Neural cell (in vitro differentiated cells): Measurements from ENCODE around the gene POSTN. TPM values are rescaled to one million over a fixed set of nuclear protein-coding genes. Genes with fewer than 3 reads are reported as not detected.
"Not testable (repeated sequence)": the region's sequence is repeated elsewhere in the genome, so short reads cannot be mapped to it uniquely, and the experiment has no call there.

Experiments
- H2AFZ ChIP-seq: fragments of 200-600, 300-800 bp; sonication (generic), shearing (Covaris generic); 2 replicates; pipeline ENCODE4 v1.6.0; 2014; ENCODE audit warnings: low read depth, mild to moderate bottlenecking, antibody characterized with exemption, low read length, moderate library complexity
- H3F3A ChIP-seq: fragments of 200-600 bp; shearing (Covaris generic); 2 replicates; pipeline ENCODE4 v1.6.1; 2016; ENCODE audit warnings: mild to moderate bottlenecking, moderate library complexity, mixed read lengths, antibody characterized with exemption, low read length; ENCODE audit not compliant: insufficient read depth, poor library complexity, severe bottlenecking
- H3K27ac ChIP-seq: fragments of 200-600, 300-800 bp; sonication (generic), shearing (Covaris generic); 2 replicates; pipeline ENCODE4 v1.5.1; 2014; ENCODE audit warnings: mild to moderate bottlenecking, low read length, moderate library complexity
- H3K27me3 ChIP-seq: fragments of 300-800, 200-600 bp; sonication (generic), shearing (Covaris generic); 2 replicates; pipeline ENCODE4 v1.6.0; 2014; ENCODE audit warnings: mild to moderate bottlenecking, low read depth, low read length, moderate library complexity; ENCODE audit not compliant: insufficient read depth
- H3K36me3 ChIP-seq: fragments of 300-800, 200-600 bp; sonication (generic), shearing (Covaris generic); 2 replicates; pipeline ENCODE4 v1.5.1; 2014; ENCODE audit warnings: mild to moderate bottlenecking, antibody characterized with exemption, low read length, moderate library complexity; ENCODE audit not compliant: insufficient read depth
- H3K4me2 ChIP-seq: fragments of 300-800, 200-600 bp; sonication (generic), shearing (Covaris generic); 2 replicates; pipeline ENCODE4 v1.6.0; 2014; ENCODE audit warnings: mild to moderate bottlenecking, low read length
- H3K4me3 ChIP-seq: fragments of 300-800, 200-600 bp; sonication (generic), shearing (Covaris generic); 2 replicates; pipeline ENCODE4 v1.5.1; 2014; ENCODE audit warnings: mild to moderate bottlenecking, low read length, moderate library complexity
- H3K79me2 ChIP-seq: fragments of 200-600 bp; shearing (Covaris generic); replicated peaks from 2 replicates; pipeline ENCODE4 v1.6.0; 2014; ENCODE audit warnings: mild to moderate bottlenecking, low read length, moderate library complexity; ENCODE audit not compliant: insufficient read depth
- H3K9ac ChIP-seq: fragments of 300-800, 200-600 bp; sonication (generic), shearing (Covaris generic); 2 replicates; pipeline ENCODE4 v1.6.1; 2016; ENCODE audit warnings: mild to moderate bottlenecking, low read length, mixed read lengths
- H3K9me2 ChIP-seq: fragments of 200-600 bp; shearing (Covaris generic); 2 replicates; pipeline ENCODE4 v1.6.1; 2016; ENCODE audit warnings: mild to moderate bottlenecking, low read length, mixed read lengths; ENCODE audit not compliant: insufficient read depth
- H3K9me3 ChIP-seq: fragments of 200-600, 300-800 bp; sonication (generic), shearing (Covaris generic); 2 replicates; pipeline ENCODE4 v1.6.1; 2016; ENCODE audit warnings: mild to moderate bottlenecking, mixed run types, low read length, moderate library complexity, mixed read lengths
- H4K20me1 ChIP-seq: fragments of 200-600 bp; shearing (Covaris generic); 2 replicates; pipeline ENCODE4 v1.6.1; 2016; ENCODE audit warnings: mild to moderate bottlenecking, mixed run types; ENCODE audit not compliant: insufficient read depth
- EP300 ChIP-seq: fragments of 450-650 bp; conservative IDR thresholded peaks from 2 replicates; pipeline ENCODE4 v1.6.1; 2014; ENCODE audit warnings: antibody characterized with exemption, mild to moderate bottlenecking, moderate library complexity; ENCODE audit not compliant: poor library complexity, severe bottlenecking
- EZH2 ChIP-seq: fragments of 200-600, 300-800 bp; shearing (Covaris generic), sonication (generic); IDR thresholded peaks from 2 replicates; pipeline ENCODE4 v1.6.1; 2014; ENCODE audit warnings: antibody characterized with exemption, low read length, borderline replicate concordance, mild to moderate bottlenecking; ENCODE audit not compliant: insufficient read depth, poor library complexity, severe bottlenecking
- MXI1 ChIP-seq: fragments of 450-650 bp; conservative IDR thresholded peaks from 2 replicates; pipeline ENCODE4 v1.6.1; 2014; ENCODE audit warnings: antibody characterized with exemption, mild to moderate bottlenecking; ENCODE audit not compliant: poor library complexity, severe bottlenecking
- POLR2AphosphoS5 ChIP-seq: IDR thresholded peaks from 2 replicates; pipeline ENCODE4 v1.6.1; 2012
- RAD21 ChIP-seq: fragments of 450-650 bp; conservative IDR thresholded peaks from 2 replicates; pipeline ENCODE4 v1.6.1; 2014; ENCODE audit warnings: antibody characterized with exemption, mild to moderate bottlenecking, moderate library complexity
- SMC3 ChIP-seq: fragments of 450-650 bp; conservative IDR thresholded peaks from 2 replicates; pipeline ENCODE4 v1.6.1; 2014; ENCODE audit warnings: antibody characterized with exemption, mild to moderate bottlenecking, moderate library complexity; ENCODE audit not compliant: poor library complexity
- TAF1 ChIP-seq: IDR thresholded peaks from 2 replicates; pipeline ENCODE4 v1.6.1; 2012; ENCODE audit warnings: low read depth
- polyA plus RNA-seq: library from polyadenylated mRNA; depleted of rRNA; stranded (reverse); fragments of >200 nt; gene quantifications from 2 replicates; pipeline ENCODE4 v1.2.3, GENCODE V29; 2014
- TF ChIP-seq, protein P1 (sequence below): IDR thresholded peaks from 2 replicates; pipeline ENCODE4 v1.6.1; 2012; ENCODE audit warnings: borderline replicate concordance
- TF ChIP-seq, protein P2 (sequence below): fragments of 450-650 bp; IDR thresholded peaks from 2 replicates; pipeline ENCODE4 v1.5.1; 2014; ENCODE audit warnings: antibody characterized with exemption, mild to moderate bottlenecking, moderate library complexity; ENCODE audit not compliant: poor library complexity, severe bottlenecking

Gene POSTN
- polyA plus RNA-seq, 1 donor from 2014 or later = 1.8 TPM

DNA sequence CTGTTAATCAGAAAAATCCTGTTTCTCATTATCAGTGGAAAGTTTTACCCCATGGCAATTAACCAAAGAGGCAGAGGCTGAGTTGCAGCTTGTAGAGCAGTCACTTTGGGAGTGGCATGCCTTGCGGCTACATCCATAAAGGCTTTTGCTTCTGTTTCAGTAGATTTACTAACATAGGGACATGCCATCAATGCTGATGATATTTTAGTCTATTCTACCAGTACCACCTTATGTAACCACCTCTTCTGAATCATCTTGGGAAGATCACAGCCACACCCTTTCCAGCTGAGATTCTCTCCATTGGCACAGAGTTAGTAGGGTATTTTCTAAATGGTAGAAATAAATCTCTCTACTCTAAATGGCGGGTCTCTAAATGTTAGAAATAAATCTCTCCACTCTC lies 37.5 kb downstream of the POSTN start:
- no peaks in the 10 kb centered on the region for H3K36me3 ChIP-seq
- no peaks in the 10 kb centered on the region for H3K27me3 ChIP-seq
- no peaks in the 10 kb centered on the region for H3K9me2 ChIP-seq
- no peak overlapping the region for H3K4me2 ChIP-seq
- H3F3A ChIP-seq = no peaks in the 10 kb centered on the region
- no peak overlapping the region for H2AFZ ChIP-seq
- no peaks in the 10 kb centered on the region for H3K9me3 ChIP-seq
- H3K4me3 ChIP-seq = no peak overlapping the region
- no peaks in the 10 kb centered on the region for H4K20me1 ChIP-seq
- H3K9ac ChIP-seq = no peak overlapping the region
- H3K79me2 ChIP-seq = no peaks in the 10 kb centered on the region
- TF ChIP-seq RAD21 (no peak), MXI1 (no peak), EZH2 (no peak), TAF1 (no peak), POLR2AphosphoS5 (no peak), EP300 (no peak), SMC3 (no peak)
- TF ChIP-seq, protein P1, sequence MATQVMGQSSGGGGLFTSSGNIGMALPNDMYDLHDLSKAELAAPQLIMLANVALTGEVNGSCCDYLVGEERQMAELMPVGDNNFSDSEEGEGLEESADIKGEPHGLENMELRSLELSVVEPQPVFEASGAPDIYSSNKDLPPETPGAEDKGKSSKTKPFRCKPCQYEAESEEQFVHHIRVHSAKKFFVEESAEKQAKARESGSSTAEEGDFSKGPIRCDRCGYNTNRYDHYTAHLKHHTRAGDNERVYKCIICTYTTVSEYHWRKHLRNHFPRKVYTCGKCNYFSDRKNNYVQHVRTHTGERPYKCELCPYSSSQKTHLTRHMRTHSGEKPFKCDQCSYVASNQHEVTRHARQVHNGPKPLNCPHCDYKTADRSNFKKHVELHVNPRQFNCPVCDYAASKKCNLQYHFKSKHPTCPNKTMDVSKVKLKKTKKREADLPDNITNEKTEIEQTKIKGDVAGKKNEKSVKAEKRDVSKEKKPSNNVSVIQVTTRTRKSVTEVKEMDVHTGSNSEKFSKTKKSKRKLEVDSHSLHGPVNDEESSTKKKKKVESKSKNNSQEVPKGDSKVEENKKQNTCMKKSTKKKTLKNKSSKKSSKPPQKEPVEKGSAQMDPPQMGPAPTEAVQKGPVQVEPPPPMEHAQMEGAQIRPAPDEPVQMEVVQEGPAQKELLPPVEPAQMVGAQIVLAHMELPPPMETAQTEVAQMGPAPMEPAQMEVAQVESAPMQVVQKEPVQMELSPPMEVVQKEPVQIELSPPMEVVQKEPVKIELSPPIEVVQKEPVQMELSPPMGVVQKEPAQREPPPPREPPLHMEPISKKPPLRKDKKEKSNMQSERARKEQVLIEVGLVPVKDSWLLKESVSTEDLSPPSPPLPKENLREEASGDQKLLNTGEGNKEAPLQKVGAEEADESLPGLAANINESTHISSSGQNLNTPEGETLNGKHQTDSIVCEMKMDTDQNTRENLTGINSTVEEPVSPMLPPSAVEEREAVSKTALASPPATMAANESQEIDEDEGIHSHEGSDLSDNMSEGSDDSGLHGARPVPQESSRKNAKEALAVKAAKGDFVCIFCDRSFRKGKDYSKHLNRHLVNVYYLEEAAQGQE = no peak
- TF ChIP-seq, protein P2, sequence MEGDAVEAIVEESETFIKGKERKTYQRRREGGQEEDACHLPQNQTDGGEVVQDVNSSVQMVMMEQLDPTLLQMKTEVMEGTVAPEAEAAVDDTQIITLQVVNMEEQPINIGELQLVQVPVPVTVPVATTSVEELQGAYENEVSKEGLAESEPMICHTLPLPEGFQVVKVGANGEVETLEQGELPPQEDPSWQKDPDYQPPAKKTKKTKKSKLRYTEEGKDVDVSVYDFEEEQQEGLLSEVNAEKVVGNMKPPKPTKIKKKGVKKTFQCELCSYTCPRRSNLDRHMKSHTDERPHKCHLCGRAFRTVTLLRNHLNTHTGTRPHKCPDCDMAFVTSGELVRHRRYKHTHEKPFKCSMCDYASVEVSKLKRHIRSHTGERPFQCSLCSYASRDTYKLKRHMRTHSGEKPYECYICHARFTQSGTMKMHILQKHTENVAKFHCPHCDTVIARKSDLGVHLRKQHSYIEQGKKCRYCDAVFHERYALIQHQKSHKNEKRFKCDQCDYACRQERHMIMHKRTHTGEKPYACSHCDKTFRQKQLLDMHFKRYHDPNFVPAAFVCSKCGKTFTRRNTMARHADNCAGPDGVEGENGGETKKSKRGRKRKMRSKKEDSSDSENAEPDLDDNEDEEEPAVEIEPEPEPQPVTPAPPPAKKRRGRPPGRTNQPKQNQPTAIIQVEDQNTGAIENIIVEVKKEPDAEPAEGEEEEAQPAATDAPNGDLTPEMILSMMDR = no peak
- no peak overlapping the region for H3K27ac ChIP-seq

DNA sequence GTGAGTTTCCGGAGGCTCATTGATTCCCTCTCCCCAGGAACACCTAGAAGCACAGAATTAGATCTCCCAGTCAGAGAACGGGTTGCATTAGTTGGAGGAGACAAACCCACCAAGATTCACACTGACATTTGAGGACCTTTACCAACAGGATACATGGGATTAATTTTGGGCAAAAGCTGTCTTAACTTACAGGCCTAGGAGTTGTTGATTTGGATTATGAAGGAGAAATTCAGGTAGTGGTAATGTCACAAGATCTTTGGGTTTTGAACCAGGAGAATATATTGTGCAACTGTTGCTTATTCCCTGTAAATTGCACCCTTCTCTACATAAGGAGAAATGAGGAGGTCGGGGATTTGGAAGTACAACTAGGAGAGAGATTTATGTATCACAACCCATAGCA lies 38.0 kb downstream of the POSTN start:
- H3K79me2 ChIP-seq = no peaks in the 10 kb centered on the region
- TF ChIP-seq MXI1 (no peak), EP300 (no peak), EZH2 (no peak), POLR2AphosphoS5 (no peak), RAD21 (no peak), SMC3 (no peak), TAF1 (no peak)
- TF ChIP-seq, protein P1 = no peak
- TF ChIP-seq, protein P2 = no peak
- H3K36me3 ChIP-seq = no peaks in the 10 kb centered on the region
- no peak overlapping the region for H3K9ac ChIP-seq
- no peak overlapping the region for H2AFZ ChIP-seq
- no peaks in the 10 kb centered on the region for H4K20me1 ChIP-seq
- no peak overlapping the region for H3K27ac ChIP-seq
- H3K4me3 ChIP-seq = no peak overlapping the region
- no peaks in the 10 kb centered on the region for H3K9me3 ChIP-seq
- H3F3A ChIP-seq = no peaks in the 10 kb centered on the region
- H3K9me2 ChIP-seq = no peaks in the 10 kb centered on the region
- H3K4me2 ChIP-seq = no peak overlapping the region
- H3K27me3 ChIP-seq = no peaks in the 10 kb centered on the region

DNA sequence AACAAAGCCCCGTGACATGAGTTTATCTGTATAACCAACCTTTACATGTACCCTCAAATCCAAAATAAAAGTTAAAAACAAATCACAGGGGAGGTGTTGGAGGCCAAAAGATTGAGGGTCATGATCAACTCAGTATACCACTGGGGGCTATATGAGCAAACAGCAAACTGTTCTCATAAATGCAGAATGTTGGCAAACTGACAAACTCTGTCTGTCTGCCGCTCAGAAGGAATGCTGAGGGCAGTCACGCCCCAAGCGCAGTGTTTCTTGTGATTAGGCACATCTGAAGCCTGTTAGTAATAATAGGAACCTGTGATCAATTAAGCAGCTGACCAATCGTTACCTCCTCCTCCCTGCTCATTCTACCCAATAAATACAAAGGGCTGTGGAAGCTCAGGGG lies 39.8 kb downstream of the POSTN start:
- H3K27me3 ChIP-seq, H3K79me2 ChIP-seq, H3K4me3 ChIP-seq, H3K9ac ChIP-seq, H3K9me2 ChIP-seq, H3K4me2 ChIP-seq, H2AFZ ChIP-seq, H4K20me1 ChIP-seq, H3F3A ChIP-seq, H3K9me3 ChIP-seq, H3K27ac ChIP-seq, H3K36me3 ChIP-seq: not testable (repeated sequence)
